WTC11 (cell line): ENCODE data around the gene ATF7. TPM values are rescaled to one million over a fixed set of nuclear protein-coding genes. Genes with fewer than 3 reads are reported as not detected.

Experiments
- ATAC-seq: fragments of 200-7000 bp; cut with Tn5 transposase; 2 replicates; pipeline ENCODE4 v1.10.0; 2021; ENCODE audit warnings: mild to moderate bottlenecking, moderate library complexity
- CTCF ChIA-PET: fragments of 300-600 bp; sonication (Branson Sonifier 250); formaldehyde crosslinking; loops from one replicate; lab custom pipeline; 2021; ENCODE audit warnings: antibody characterized with exemption; lab: Charles Lee
- POLR2A ChIA-PET: fragments of 350-600 bp; sonication (Branson Sonifier 250); formaldehyde crosslinking; loops from one replicate; lab custom pipeline; 2021; ENCODE audit warnings: antibody characterized with exemption; lab: Charles Lee
- DNase-seq: peaks from one replicate; pipeline ENCODE4 v3.0.0; 2021; ENCODE audit warnings: low spot score
- H3K27ac Mint-ChIP-seq: 2 replicates; pipeline ENCODE4 v1.8.0; 2021; ENCODE audit warnings: mixed read lengths
- H3K27me3 Mint-ChIP-seq: 2 replicates; pipeline ENCODE4 v1.8.0; 2021; ENCODE audit warnings: low read depth, mild to moderate bottlenecking, moderate library complexity, mixed read lengths
- H3K36me3 Mint-ChIP-seq: 2 replicates; pipeline ENCODE4 v1.8.0; 2021; ENCODE audit warnings: mixed read lengths
- H3K4me1 Mint-ChIP-seq: 2 replicates; pipeline ENCODE4 v1.8.0; 2022; ENCODE audit warnings: mixed read lengths
- H3K4me3 Mint-ChIP-seq: 2 replicates; pipeline ENCODE4 v1.8.0; 2021; ENCODE audit warnings: mild to moderate bottlenecking, moderate library complexity, mixed read lengths
- H3K9me3 Mint-ChIP-seq: 2 replicates; pipeline ENCODE4 v1.8.0; 2021; ENCODE audit warnings: mixed read lengths
- EMX1 ChIP-seq: fragments of 250-450 bp; sonication (Bioruptor Pico); IDR thresholded peaks from 2 replicates; pipeline ENCODE4 v1.8.0; 2021; ENCODE audit warnings: mild to moderate bottlenecking
- GTF2I ChIP-seq: fragments of 250-450 bp; sonication (Bioruptor Pico); conservative IDR thresholded peaks from 2 replicates; pipeline ENCODE4 v1.4.0; 2021; ENCODE audit warnings: mild to moderate bottlenecking
- NR2C2 ChIP-seq: sonication (generic); formaldehyde crosslinking; IDR thresholded peaks from 2 replicates; pipeline ENCODE4 v1.8.0; 2022; ENCODE audit warnings: mild to moderate bottlenecking, missing genetic modification reagents
- PRDM15 ChIP-seq: sonication (generic); formaldehyde crosslinking; IDR thresholded peaks from 2 replicates; pipeline ENCODE4 v1.8.0; 2022; ENCODE audit warnings: missing genetic modification reagents
- TEAD4 ChIP-seq: sonication (generic); formaldehyde crosslinking; IDR thresholded peaks from 2 replicates; pipeline ENCODE4 v1.8.0; 2022; ENCODE audit warnings: mild to moderate bottlenecking, missing genetic modification reagents
- ZNF232 ChIP-seq: sonication (generic); formaldehyde crosslinking; IDR thresholded peaks from 2 replicates; pipeline ENCODE4 v1.8.0; 2022; ENCODE audit warnings: mild to moderate bottlenecking, missing genetic modification reagents
- ZNF263 ChIP-seq: sonication (generic); formaldehyde crosslinking; IDR thresholded peaks from 2 replicates; pipeline ENCODE4 v1.8.1; 2022; ENCODE audit warnings: low read depth, mild to moderate bottlenecking, moderate library complexity, missing genetic modification reagents
- ZNF281 ChIP-seq: sonication (generic); formaldehyde crosslinking; IDR thresholded peaks from 2 replicates; pipeline ENCODE4 v1.8.0; 2023; ENCODE audit warnings: mild to moderate bottlenecking, missing genetic modification reagents
- total RNA-seq: library from RNA; stranded (reverse); gene quantifications from 3 replicates; pipeline ENCODE4 v1.2.3, GENCODE V29; 2021
- TF ChIP-seq, protein P1 (sequence below): sonication (generic); formaldehyde crosslinking; IDR thresholded peaks from 2 replicates; pipeline ENCODE4 v1.8.1; 2022; ENCODE audit warnings: low read depth, mild to moderate bottlenecking, moderate library complexity, missing genetic modification reagents, borderline replicate concordance
- TF ChIP-seq, protein P2 (sequence below): fragments of 250-450 bp; sonication (Bioruptor Pico); IDR thresholded peaks from 2 replicates; pipeline ENCODE4 v1.8.0; 2021; ENCODE audit warnings: mild to moderate bottlenecking

ATF7 gene
- total RNA-seq, 1 experiment from 2014 or later, result 16.3 TPM

DNA sequence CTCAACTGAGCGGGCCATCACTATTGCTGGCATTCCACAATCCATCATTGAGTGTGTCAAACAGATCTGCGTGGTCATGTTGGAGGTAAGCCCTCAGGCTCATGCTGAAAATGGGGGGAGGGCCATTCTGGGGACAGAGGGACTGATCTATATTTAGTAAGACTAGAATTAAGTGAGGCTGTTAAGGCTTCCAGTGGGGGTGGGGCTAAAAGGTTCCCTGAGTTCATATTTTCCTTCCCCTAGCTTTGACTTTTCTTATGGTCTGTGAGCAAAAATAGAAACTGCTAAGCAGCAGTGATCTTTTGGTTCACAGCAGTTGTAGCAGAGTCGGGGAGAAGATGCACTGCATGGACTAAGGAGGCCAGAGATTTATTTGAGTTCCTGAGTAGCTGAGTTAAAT is 165.1 kb downstream of the ATF7 start (continued):
- TF ChIP-seq PRDM15 (CRISPR knock-in tag), result no peak
- no peak for TF ChIP-seq EMX1
- no peak for TF ChIP-seq NR2C2
- TF ChIP-seq, protein P1, sequence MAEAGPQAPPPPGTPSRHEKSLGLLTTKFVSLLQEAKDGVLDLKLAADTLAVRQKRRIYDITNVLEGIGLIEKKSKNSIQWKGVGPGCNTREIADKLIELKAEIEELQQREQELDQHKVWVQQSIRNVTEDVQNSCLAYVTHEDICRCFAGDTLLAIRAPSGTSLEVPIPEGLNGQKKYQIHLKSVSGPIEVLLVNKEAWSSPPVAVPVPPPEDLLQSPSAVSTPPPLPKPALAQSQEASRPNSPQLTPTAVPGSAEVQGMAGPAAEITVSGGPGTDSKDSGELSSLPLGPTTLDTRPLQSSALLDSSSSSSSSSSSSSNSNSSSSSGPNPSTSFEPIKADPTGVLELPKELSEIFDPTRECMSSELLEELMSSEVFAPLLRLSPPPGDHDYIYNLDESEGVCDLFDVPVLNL (CRISPR knock-in tag), result no peak
- TF ChIP-seq ZNF232 (CRISPR knock-in tag), result no peak
- TF ChIP-seq ZNF263 (CRISPR knock-in tag), result no peak
- TF ChIP-seq TEAD4 (CRISPR knock-in tag), result no peak

GRCh38 chr12:53459097-53459496 is 167.1 kb downstream of the ATF7 start:
- no peak overlapping the region for H3K4me3 Mint-ChIP-seq
- peaks cover 95% of the 10 kb centered on the region for H3K36me3 Mint-ChIP-seq
- no peaks in the 10 kb centered on the region for H3K27me3 Mint-ChIP-seq
- peak overlapping the region; percentile 9; the same call in 1 of the 2 replicates for H3K27ac Mint-ChIP-seq
- POLR2A ChIA-PET, result interaction anchor here (0.7 to 1.0 kb wide), 2 partner anchors 16 to 64 kb away, joined by 4 read pairs; no protein-coding TSS in a partner anchor
- peaks cover 44% of the 10 kb centered on the region for H3K4me1 Mint-ChIP-seq
- no peak for DNase-seq
- TF ChIP-seq ZNF281 (no peak), GTF2I (CRISPR knock-in tag) (no peak)
- TF ChIP-seq, protein P2, sequence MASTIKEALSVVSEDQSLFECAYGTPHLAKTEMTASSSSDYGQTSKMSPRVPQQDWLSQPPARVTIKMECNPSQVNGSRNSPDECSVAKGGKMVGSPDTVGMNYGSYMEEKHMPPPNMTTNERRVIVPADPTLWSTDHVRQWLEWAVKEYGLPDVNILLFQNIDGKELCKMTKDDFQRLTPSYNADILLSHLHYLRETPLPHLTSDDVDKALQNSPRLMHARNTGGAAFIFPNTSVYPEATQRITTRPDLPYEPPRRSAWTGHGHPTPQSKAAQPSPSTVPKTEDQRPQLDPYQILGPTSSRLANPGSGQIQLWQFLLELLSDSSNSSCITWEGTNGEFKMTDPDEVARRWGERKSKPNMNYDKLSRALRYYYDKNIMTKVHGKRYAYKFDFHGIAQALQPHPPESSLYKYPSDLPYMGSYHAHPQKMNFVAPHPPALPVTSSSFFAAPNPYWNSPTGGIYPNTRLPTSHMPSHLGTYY (CRISPR knock-in tag), result 0 out of 2 replicates have a peak, but pooled peaks have one; percentile 58
- TF ChIP-seq, all 79 proteins: peak for 1
- ATAC-seq, result no peak
- CTCF ChIA-PET, result interaction anchor here (0.9 to 1.0 kb wide), 2 partner anchors 18 to 23 kb away, joined by 3 read pairs; no protein-coding TSS in a partner anchor
- H3K9me3 Mint-ChIP-seq, result no peaks in the 10 kb centered on the region

Other genes with a start within 250 kb of the ATF7 start
- 77.3 to 87.2 TPM (median 79.4 TPM) in 3 replicates for gene SP1, start 246.2 kb downstream of the ATF7 start, total RNA-seq
- gene AMHR2, start 202.5 kb downstream of the ATF7 start, total RNA-seq, result not detected in 3 replicates
- 150 to 187 TPM (median 155 TPM) in 3 replicates for gene PRR13, start 184.6 kb downstream of the ATF7 start, total RNA-seq
- gene PCBP2, start 174.3 kb downstream of the ATF7 start, total RNA-seq, result 981 to 1,004 TPM (median 984 TPM) in 3 replicates
- 23.6 to 27.9 TPM (median 25.1 TPM) in 3 replicates for gene MAP3K12, start 126.9 kb downstream of the ATF7 start, total RNA-seq
- 69.0 to 74.0 TPM (median 69.1 TPM) in 3 replicates for gene TARBP2, start 125.1 kb downstream of the ATF7 start, total RNA-seq
- gene NPFF, start 118.9 kb downstream of the ATF7 start, total RNA-seq, result 0.57 to 0.80 TPM (median 0.59 TPM) in 3 replicates
- 411 to 527 TPM (median 517 TPM) in 3 replicates for gene ATP5MC2, start 49.7 kb upstream of the ATF7 start, total RNA-seq
- 21.2 to 28.2 TPM (median 27.0 TPM) in 3 replicates for gene CALCOCO1, start 101.1 kb upstream of the ATF7 start, total RNA-seq
- gene CISTR, start 125.6 kb upstream of the ATF7 start, total RNA-seq, result 0.81 TPM in 1 of 3 replicates, not detected in the others